WI38 (cell line): ENCODE data around the gene SERPINB5.
A peak's percentile ranks its signal among the peaks of the same experiment; 100 is the strongest.

Source experiments
- H3K4me3 ChIP-seq: 2 replicates; pipeline ENCODE4 v1.5.1; 2011; ENCODE audit warnings: low read depth, mild to moderate bottlenecking, control low read depth, low read length
- CTCF ChIP-seq: IDR thresholded peaks from 2 replicates; pipeline ENCODE4 v1.5.1; 2012; ENCODE audit warnings: low read depth, mild to moderate bottlenecking, control low read depth, low read length

SERPINB5 gene

DNA sequence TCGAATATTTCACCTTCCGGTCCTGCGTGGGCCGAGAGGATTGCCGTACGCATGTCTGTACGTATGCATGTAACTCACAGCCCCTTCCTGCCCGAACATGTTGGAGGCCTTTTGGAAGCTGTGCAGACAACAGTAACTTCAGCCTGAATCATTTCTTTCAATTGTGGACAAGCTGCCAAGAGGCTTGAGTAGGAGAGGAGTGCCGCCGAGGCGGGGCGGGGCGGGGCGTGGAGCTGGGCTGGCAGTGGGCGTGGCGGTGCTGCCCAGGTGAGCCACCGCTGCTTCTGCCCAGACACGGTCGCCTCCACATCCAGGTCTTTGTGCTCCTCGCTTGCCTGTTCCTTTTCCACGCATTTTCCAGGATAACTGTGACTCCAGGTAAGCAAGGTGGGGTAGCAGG lies at the start of gene SERPINB5:
Gene SERPINB5 (plus strand): TSS at position 291 of the 400 bp plus-strand sequence. CDS start 7,471 bp downstream, outside the sequence.
- TF ChIP-seq CTCF: no peak
- no peak within 1 kb of the TSS for H3K4me3 ChIP-seq

- H3K4me3 ChIP-seq: no peak overlapping the region
- TF ChIP-seq CTCF: no peak
Measured at GRCh38 chr18:63427558-63427957, 49.2 kb upstream of the SERPINB5 start.

DNA sequence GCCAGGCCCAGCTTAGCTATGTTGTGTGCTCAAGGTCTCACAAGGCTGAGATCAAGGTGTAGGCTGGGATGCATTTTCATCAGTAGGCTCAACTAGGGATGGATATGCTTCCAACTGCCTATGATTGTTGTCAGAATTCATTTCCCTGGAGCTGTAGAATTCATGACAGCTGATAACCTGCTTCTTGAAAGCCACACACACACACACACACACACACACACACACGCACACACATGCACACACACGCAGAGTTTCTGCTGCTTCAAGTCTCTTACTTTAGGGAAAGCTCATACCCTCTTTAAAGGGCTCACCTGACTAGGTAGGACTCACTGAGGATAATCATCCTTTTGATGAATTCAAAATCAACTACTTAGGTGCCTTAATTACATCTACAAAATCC lies 46.2 kb upstream of the SERPINB5 start:
- H3K4me3 ChIP-seq: no peak overlapping the region
- TF ChIP-seq CTCF: no peak

- H3K4me3 ChIP-seq: no peak overlapping the region
- no peak for TF ChIP-seq CTCF
Measured at GRCh38 chr18:63431180-63431579, 45.6 kb upstream of the SERPINB5 start.

DNA sequence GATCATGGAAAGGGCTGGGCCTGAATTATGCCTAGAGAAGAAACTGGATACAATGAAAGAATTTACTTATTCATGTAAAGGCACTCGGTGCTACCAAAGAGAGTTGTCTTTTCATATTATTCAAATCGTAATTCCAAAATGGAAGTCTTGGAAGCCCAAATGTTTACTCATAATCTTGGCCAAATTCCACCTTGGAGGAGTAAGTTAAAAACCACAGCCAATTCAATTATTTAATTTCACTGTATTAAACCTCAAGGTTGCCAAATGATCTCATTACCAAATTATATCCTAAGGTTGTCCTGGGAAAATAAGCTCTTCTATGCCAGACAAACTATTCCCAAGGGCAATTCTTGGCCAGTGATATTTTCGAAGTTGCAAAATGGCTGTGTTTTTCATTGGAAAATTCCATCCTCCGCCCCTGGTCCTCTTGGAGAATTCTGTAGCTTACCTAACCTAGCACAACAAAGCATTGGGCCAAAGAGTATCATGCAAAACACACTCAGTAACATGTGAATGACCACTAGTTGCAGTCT lies 43.4 kb upstream of the SERPINB5 start:
- no peak for TF ChIP-seq CTCF
- H3K4me3 ChIP-seq: no peak overlapping the region

DNA sequence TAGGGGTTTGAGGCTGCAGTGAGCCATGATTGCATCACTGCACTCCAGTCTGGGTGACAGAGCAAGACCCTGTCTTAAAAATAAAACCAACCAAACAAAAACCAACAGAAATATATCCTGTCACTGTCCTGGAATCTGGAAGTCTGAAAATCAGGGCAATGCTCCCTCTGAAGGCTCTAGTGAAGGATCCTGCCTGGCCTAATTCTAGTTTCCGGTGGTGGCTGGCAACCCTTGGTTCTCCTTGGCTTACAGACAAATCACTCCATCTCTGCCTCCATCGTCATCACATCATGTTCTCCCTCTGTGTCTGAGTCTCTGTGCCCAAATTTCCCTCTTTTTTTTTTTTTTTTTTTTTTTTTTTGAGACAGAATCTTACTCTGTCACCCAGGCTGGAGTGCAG lies 38.6 kb upstream of the SERPINB5 start:
- TF ChIP-seq CTCF: no peak
- H3K4me3 ChIP-seq: no peak overlapping the region

DNA sequence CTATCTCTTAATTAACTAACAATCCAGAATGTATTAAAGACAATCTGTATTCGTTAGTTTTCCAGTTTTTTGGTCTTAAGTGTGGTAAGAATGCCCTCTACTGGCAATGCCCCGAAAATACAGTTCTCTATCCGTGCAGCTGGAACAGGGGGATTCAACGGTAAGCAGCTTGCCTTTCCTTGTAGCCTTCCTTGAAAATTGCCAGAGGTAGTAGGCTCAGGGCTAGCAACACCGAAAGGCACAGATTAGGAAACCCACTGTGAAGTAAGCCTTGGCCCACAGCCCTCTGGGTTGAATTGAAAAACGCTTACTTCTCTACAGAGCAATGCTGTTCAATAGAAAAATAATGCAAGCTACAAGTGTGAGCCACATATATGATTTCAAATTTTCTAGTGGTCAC lies 37.4 kb upstream of the SERPINB5 start:
- no peak overlapping the region for H3K4me3 ChIP-seq
- peak; percentile 81 for TF ChIP-seq CTCF
